ENCODE results near the gene LSM8.

The LSM8 gene

GRCh38 chr7:118222591-118222990 lies 38.6 kb downstream of the LSM8 start:
- Histone ChIP-seq H3K27ac (ENCODE audit: low read length) (no peak overlapping the region), H3K9me3 (ENCODE audit: insufficient read depth, low read length) (no peaks in the 10 kb centered on the region), H3K9ac (ENCODE audit: low read length) (no peak overlapping the region), H3K79me2 (ENCODE audit: low read length) (no peaks in the 10 kb centered on the region), H3K4me1 (ENCODE audit: low read length) (no peaks in the 10 kb centered on the region), H3K27me3 (ENCODE audit: low read depth, low read length) (no peaks in the 10 kb centered on the region), H3K4me2 (ENCODE audit: low read length) (no peak overlapping the region), H4K20me1 (ENCODE audit: insufficient read depth, low read length) (no peaks in the 10 kb centered on the region), H3K4me3 (ENCODE audit: low read length) (no peak overlapping the region), H3K36me3 (replicated peaks; ENCODE audit: low read depth, low read length) (no peaks in the 10 kb centered on the region), H2AFZ (ENCODE audit: low read depth, low read length) (no peak overlapping the region)
- TF ChIP-seq CTCF (IDR thresholded peaks at IDR 0.05; ENCODE audit: low read depth, low read length) (no peak), EZH2phosphoT487 (IDR thresholded peaks at IDR 0.05; ENCODE audit: low read depth) (no peak)

- Histone ChIP-seq H3K9me3 (ENCODE audit: insufficient read depth, low read length) (no peaks in the 10 kb centered on the region), H3K79me2 (ENCODE audit: low read length) (no peaks in the 10 kb centered on the region), H3K4me3 (ENCODE audit: low read length) (no peak within 1 kb of the TSS), H3K4me2 (ENCODE audit: low read length) (no peak within 1 kb of the TSS), H3K36me3 (replicated peaks; ENCODE audit: low read depth, low read length) (no peaks in the 10 kb centered on the region), H3K4me1 (ENCODE audit: low read length) (peaks cover 6% of the 10 kb centered on the region; the same call in 1 of the 2 replicates), H3K9ac (ENCODE audit: low read length) (no peak within 1 kb of the TSS), H4K20me1 (ENCODE audit: insufficient read depth, low read length) (no peaks in the 10 kb centered on the region), H3K27me3 (ENCODE audit: low read depth, low read length) (no peaks in the 10 kb centered on the region), H2AFZ (ENCODE audit: low read depth, low read length) (no peak within 1 kb of the TSS), H3K27ac (ENCODE audit: low read length) (no peak within 1 kb of the TSS)
- TF ChIP-seq CTCF (IDR thresholded peaks at IDR 0.05; ENCODE audit: low read depth, low read length) (no peak), EZH2phosphoT487 (IDR thresholded peaks at IDR 0.05; ENCODE audit: low read depth) (no peak)
These were observed 40.6 kb downstream of the LSM8 start, which contains the start of gene ANKRD7 for GRCh38 chr7:118224521-118224920. Gene ANKRD7 (plus strand): TSS chr7:118224704. CDS start chr7:118224831, 127 bp downstream.

- Histone ChIP-seq H2AFZ (ENCODE audit: low read depth, low read length) (no peak overlapping the region), H3K79me2 (ENCODE audit: low read length) (no peaks in the 10 kb centered on the region), H3K27ac (ENCODE audit: low read length) (no peak overlapping the region), H4K20me1 (ENCODE audit: insufficient read depth, low read length) (no peaks in the 10 kb centered on the region), H3K4me2 (ENCODE audit: low read length) (no peak overlapping the region), H3K27me3 (ENCODE audit: low read depth, low read length) (no peaks in the 10 kb centered on the region), H3K36me3 (replicated peaks; ENCODE audit: low read depth, low read length) (no peaks in the 10 kb centered on the region), H3K4me1 (ENCODE audit: low read length) (peaks cover 6% of the 10 kb centered on the region; the same call in 1 of the 2 replicates), H3K9me3 (ENCODE audit: insufficient read depth, low read length) (no peaks in the 10 kb centered on the region), H3K9ac (ENCODE audit: low read length) (no peak overlapping the region), H3K4me3 (ENCODE audit: low read length) (no peak overlapping the region)
- no peak for TF ChIP-seq EZH2phosphoT487 (IDR thresholded peaks at IDR 0.05; ENCODE audit: low read depth)
- TF ChIP-seq CTCF (IDR thresholded peaks at IDR 0.05; ENCODE audit: low read depth, low read length): no peak
These were observed 48.9 kb downstream of the LSM8 start for GRCh38 chr7:118232837-118233236.

- H3K36me3 ChIP-seq (replicated peaks; ENCODE audit: low read depth, low read length): no peaks in the 10 kb centered on the region
- H3K27ac ChIP-seq (ENCODE audit: low read length): no peak overlapping the region
- TF ChIP-seq CTCF (IDR thresholded peaks at IDR 0.05; ENCODE audit: low read depth, low read length) (no peak), EZH2phosphoT487 (IDR thresholded peaks at IDR 0.05; ENCODE audit: low read depth) (no peak)
- H4K20me1 ChIP-seq (ENCODE audit: insufficient read depth, low read length): no peaks in the 10 kb centered on the region
- peaks cover 5% of the 10 kb centered on the region; the same call in 1 of the 2 replicates for H3K4me1 ChIP-seq (ENCODE audit: low read length)
- no peaks in the 10 kb centered on the region for H3K27me3 ChIP-seq (ENCODE audit: low read depth, low read length)
- no peak overlapping the region for H3K4me2 ChIP-seq (ENCODE audit: low read length)
- H3K4me3 ChIP-seq (ENCODE audit: low read length): no peak overlapping the region
- no peaks in the 10 kb centered on the region for H3K9me3 ChIP-seq (ENCODE audit: insufficient read depth, low read length)
- H3K79me2 ChIP-seq (ENCODE audit: low read length): no peaks in the 10 kb centered on the region
- no peak overlapping the region for H2AFZ ChIP-seq (ENCODE audit: low read depth, low read length)
- H3K9ac ChIP-seq (ENCODE audit: low read length): no peak overlapping the region
These were observed 49.8 kb downstream of the LSM8 start for GRCh38 chr7:118233799-118234198.

Data from OCI-LY3 (cell line).